ENCODE data around the gene PBLD.

DNA sequence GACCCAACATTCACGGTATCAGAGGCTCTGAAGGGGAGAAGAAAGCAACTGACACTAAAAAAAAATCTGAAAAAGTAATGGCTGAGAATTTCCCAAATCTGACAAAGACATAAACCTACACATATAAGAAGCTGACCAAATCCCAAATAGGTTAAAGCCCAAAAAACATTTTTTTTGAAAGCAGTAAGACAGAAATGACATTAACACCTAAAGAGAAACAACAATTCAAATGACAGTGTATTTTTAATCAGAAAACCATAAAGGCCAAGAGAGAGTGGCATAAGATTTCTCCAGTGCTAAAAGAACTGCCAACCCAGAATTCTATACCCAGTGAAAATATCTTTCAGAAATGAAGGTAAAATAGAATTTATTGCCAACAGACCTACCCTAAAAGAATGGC, 38.9 kb upstream of the PBLD start:
- TF ChIP-seq, protein P1, sequence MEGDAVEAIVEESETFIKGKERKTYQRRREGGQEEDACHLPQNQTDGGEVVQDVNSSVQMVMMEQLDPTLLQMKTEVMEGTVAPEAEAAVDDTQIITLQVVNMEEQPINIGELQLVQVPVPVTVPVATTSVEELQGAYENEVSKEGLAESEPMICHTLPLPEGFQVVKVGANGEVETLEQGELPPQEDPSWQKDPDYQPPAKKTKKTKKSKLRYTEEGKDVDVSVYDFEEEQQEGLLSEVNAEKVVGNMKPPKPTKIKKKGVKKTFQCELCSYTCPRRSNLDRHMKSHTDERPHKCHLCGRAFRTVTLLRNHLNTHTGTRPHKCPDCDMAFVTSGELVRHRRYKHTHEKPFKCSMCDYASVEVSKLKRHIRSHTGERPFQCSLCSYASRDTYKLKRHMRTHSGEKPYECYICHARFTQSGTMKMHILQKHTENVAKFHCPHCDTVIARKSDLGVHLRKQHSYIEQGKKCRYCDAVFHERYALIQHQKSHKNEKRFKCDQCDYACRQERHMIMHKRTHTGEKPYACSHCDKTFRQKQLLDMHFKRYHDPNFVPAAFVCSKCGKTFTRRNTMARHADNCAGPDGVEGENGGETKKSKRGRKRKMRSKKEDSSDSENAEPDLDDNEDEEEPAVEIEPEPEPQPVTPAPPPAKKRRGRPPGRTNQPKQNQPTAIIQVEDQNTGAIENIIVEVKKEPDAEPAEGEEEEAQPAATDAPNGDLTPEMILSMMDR (conservative IDR thresholded peaks at IDR 0.05; ENCODE audit: low read depth, low read length): no peak
- TF ChIP-seq EZH2 (IDR thresholded peaks at IDR 0.05; ENCODE audit: borderline replicate concordance, low read depth, low read length, poor library complexity, severe bottlenecking): no peak

All from A673 (cell line).